NK-92 treated with Interleukin-12 subunit alpha and Interleukin-12 subunit beta, amount 100 ng/mL, for 24 hours (cell line): ENCODE measurements around the gene ZNRF2.
"Not testable (repeated sequence)": the region's sequence is repeated elsewhere in the genome, so short reads cannot be mapped to it uniquely, and the experiment has no call there.

Experiments
- DNase-seq: peaks from one replicate; lab custom pipeline; 2025; lab: John Stamatoyannopoulos, UW

ZNRF2 gene

DNA sequence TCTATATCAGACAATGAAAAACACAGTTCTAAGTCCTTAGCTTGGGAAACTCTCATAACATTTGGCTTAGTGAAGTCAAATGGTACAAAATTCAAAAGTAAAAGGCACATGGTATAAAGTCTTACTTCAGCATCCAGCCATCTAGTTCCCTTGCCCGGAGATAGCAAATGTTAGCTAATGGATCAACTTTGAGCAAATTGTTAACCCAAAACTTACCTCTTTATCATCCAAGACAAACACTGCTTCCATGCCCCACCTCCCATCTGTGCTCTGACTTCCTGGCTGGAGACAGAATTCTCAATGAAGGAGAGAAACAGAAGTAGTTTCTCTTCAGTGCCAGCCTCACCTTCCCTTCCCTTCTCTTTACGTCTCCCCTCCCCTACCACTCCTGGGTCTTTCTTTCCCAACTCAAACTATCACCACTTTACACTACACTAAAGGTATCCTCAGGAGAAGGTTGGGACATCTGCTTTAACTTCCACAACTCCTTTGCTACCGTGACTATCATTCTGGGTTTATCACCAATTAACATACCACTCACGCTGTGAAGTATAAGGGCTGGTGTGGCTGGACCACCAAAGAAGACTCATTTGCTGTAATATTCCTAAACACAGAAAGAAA is 21.2 kb upstream of the ZNRF2 start:
- no peak for DNase-seq

GRCh38 chr7:30264052-30264451 is 20.3 kb upstream of the ZNRF2 start:
- no peak for DNase-seq

DNA sequence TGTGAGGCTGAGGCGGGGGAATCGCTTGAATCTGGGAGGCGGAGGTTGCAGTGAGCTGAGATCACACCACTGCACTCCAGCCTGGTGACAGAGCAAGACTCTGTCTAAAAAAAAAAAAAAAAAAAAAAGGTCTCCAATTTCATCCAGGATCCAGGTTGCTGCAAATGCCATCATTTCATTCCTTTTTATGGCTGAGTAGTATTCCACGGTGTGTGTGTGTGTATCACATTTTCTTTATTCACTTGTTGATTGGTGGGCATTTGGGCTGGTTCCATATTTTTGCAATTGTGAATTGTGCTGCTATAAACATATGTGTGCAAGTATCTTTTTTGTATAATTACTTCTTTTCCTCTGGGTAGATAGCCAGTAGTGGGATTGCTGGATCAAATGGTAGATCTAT is 19.2 kb upstream of the ZNRF2 start:
- not testable (repeated sequence) for DNase-seq

GRCh38 chr7:30266686-30267085 is 17.7 kb upstream of the ZNRF2 start:
- DNase-seq = no peak

- no peak for DNase-seq
Measured at GRCh38 chr7:30268586-30268985, 15.8 kb upstream of the ZNRF2 start.

DNA sequence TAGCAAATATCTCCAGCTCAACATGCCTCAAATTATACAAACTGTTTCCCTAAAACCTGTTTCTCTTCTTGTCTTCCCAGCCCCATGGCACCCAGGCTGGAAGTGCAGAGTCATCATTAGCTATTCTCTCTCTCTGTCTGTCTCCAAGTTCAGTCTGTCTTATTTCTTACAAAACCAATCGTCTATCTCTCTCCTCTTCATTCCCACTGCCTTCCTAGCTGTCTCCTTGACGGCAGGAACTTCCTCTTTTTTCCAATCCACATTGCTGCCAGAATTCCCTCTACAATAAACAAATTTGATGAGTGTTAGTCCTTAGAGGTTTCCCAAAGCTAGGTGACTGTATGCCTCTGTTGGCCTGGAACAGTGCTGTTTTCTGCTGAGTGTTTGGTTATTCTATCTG is 14.9 kb upstream of the ZNRF2 start:
- no peak for DNase-seq

GRCh38 chr7:30270921-30271320 is 13.5 kb upstream of the ZNRF2 start:
- no peak for DNase-seq

- no peak for DNase-seq
Measured at GRCh38 chr7:30272126-30272525, 12.3 kb upstream of the ZNRF2 start.

GRCh38 chr7:30273552-30273951 is 10.8 kb upstream of the ZNRF2 start:
- DNase-seq = no peak

DNA sequence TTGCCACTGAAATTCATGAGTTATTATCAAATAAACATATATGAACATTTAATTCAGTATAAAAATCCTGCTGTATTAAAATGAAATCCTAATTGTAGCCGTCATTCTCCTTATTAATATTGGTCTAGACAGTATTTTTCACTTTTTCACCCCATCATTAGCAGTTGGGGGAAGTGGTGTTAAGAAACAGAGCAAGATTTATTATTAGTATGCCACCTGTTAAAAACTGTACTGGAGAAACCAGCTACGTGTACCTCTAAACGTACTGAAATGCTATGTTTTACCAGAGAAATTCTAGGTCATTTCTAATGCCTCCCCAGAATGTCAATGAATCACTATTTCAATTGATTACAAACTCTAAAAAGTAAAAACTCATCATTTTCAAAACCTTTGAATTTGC is 9.8 kb upstream of the ZNRF2 start:
- no peak for DNase-seq

GRCh38 chr7:30276203-30276900 is 8.0 kb upstream of the ZNRF2 start:
- peak; percentile 16 for DNase-seq

DNA sequence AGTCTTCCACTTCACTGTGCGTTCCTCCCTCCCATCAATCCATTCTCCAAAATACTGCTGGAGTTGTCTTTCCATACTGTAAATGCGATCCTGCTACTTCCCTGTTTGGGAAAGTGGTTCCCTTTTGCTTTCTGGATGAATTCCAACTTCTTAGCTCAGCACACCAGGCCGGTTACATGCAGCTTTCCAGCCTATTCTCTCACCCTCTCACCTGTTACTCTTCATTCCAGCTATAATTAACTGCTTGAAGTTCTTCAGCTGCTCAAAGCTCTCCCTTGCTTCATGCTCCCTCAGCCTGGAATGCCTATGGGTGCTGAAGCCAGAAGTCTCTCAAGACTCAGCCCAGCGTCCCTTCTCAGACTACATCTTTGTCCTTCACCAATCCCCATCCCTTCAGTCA is 6.0 kb upstream of the ZNRF2 start:
- DNase-seq = no peak

DNA sequence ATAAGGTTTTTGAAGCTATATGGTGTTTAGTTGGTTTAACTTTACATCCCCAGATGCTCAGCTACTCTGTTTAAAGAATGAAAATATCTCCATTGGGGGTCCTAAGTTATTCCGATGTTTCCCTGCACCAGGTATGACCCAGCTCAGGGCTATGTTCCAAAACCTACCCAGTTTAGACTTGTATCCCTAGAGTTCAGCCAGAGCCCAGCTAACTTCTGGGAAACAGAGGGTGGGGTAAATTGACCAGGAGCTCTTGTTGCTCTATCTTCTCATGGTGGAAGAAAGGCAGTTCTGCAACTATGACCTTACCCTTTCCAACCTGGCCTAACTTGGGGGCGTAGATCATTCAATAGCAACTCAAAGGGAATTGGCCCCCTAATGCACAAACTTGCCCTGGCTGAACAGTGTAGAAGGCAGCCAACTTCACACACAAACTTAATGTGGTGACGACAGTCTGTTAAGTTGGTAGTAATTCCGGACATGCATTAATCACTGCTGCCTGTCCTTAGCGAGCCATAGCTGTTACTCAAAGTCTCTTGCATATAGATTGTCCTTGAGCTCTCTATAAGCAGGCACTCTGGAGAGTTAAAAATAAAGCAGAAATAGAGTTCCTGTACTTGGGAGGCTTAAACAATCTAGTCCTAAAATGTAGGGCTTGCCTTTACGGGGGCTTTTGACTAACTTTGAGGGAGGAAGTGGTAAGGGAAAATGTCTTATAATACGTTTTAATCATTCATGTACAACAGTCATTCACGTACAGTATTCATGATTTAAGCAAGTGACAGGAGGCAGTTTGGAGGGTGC is 5.3 kb upstream of the ZNRF2 start:
- DNase-seq = no peak

DNA sequence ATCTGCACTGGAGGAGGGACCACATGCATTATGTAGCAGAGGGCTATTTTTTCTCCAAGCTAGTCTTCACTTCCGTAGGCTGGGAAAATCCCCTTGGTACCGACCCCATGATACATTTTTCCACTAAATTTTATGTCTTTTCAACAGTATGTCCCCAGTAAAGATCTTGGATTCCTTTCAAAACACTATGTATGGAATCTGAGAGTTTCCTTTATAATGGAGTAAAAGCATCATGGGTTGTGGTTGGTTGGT is 4.8 kb upstream of the ZNRF2 start:
- DNase-seq = no peak

DNA sequence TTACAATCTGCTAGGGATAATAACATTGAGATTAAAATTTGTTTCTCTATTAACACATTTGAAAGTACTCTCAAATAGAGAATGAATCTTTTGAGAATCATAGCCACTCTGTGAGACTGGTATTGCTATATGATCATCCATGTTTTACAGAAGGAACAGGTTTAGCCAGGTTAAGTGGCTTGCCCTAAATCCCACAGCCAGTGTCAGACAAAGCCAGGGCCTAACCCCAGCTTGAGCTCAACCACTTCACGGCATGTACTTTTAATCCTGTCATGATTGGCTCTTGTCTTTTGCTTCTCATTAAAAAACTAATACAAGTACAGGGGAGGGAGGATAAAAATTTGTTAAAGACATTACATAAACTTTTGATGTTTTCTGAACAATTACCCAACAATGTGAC is 3.8 kb upstream of the ZNRF2 start:
- no peak for DNase-seq

DNA sequence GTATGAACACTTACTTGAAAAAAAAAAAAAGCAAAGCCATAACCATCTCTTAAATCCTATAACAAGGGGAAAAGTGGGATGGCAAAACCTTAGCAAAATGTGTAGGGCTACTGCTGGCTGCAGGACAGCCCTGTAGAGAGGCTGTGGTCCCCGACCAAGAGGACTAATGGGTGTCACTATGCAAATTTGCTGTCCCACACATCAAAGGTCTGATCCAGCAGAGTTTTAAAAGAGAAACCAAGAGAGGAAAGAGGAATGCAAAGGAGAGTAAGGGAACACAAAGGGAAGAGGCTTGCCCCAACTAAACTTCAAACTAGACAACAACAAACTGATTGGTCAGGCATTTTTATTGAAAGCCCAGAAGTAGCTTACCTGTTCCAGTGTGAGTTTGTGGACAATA is 3.1 kb upstream of the ZNRF2 start:
- no peak for DNase-seq

DNA sequence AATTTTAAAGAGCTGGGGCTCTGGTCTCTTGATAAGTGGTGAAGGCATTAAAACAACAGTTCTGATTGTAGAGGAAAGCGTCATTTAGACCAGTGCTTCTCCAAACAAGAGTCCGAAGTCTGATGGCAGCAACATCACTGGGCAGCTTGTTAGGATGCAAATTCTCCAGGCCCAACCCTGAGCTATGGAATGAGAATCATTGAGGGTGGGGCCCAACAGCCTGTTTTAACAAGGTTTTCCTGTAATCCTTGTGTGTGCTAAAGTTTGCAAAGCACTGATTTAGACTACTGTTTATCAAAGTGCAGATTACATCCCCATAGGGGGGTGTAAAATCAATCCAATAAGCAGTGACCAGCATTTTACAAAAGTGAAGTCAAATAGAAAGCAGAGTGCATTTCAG is 2.6 kb upstream of the ZNRF2 start:
- no peak for DNase-seq

- DNase-seq = no peak
Measured at GRCh38 chr7:30282735-30283134, 1.7 kb upstream of the ZNRF2 start.

DNA sequence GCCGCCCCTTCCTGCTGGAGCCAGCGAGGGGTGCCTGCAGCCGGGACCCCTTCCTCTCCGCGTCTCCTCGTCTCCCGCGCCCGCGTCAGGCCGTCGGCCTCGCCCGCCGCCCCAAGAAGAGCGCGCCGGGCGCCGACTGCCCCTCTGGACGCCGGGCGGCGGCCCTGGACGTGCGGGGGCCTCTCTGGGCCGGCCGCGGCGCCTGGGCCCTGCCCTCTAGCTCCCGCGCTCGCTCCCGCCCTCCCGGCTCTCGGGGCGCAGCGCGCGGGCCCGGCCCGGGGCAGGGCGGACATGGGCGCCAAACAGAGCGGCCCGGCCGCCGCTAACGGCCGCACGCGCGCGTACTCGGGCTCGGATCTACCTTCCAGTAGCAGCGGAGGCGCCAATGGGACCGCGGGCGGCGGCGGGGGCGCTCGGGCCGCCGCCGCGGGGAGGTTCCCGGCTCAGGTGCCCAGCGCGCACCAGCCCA is 704 bp downstream of the ZNRF2 start:
- no peak for DNase-seq

DNA sequence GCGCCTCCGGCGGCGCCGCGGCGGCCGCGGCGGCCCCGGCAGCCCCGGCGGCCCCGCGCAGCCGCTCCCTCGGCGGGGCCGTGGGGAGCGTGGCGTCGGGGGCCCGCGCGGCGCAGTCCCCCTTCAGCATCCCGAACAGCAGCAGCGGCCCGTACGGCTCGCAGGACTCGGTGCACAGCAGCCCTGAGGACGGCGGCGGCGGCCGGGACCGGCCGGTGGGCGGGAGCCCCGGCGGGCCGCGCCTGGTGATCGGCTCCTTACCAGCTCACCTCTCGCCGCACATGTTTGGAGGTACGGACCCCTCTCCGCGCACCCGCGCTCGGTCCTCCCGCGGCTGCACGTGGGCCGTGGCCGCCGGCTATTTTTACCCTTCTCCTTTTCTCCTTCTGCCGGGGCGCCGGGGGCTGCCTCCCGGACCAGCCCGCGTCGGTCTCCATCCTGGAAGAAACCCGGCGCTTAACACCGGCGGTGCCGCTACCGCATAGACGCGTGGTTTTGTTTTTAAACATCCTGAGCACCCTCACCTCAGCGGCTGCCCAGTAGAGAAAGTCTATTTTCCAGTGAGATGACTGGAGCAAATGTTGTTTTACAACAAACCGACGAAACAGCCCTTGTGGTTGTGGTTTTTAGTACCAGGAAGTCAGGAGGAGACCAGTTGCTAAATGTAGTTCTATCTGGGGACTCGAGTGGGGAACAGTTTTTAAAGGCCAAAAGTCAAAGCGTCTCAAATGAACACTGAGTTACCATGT is 1.3 kb downstream of the ZNRF2 start:
- DNase-seq = peak; percentile 37

DNA sequence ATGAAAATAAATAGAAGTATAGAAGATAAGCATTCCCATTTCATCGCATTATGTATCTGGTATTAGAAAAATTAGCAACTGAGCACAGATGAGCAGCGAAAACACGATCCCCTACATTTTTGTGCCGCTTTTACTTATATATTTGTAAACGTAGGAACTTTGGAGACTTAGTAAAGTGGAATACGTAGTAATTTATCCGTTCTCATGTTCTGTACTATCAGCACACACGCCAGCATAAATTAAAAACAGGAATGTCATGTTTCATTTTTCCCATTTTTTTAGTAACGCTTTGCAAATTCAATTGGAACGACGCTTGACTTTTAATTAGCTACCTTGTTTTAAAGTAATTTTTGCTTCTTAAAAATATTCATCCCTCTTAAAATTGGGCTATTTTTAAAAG is 2.4 kb downstream of the ZNRF2 start:
- no peak for DNase-seq

- DNase-seq = not testable (repeated sequence)
Measured at GRCh38 chr7:30287625-30288024, 3.2 kb downstream of the ZNRF2 start.

GRCh38 chr7:30289634-30290033 is 5.2 kb downstream of the ZNRF2 start:
- not testable (repeated sequence) for DNase-seq
